ENCODE measurements around the gene TTLL6.
A peak's percentile ranks its signal among the peaks of the same experiment; 100 is the strongest.
"Not testable (repeated sequence)": the region's sequence is repeated elsewhere in the genome, so short reads cannot be mapped to it uniquely, and the experiment has no call there.

The TTLL6 gene

GRCh38 chr17:48816774-48817590, at the start of gene TTLL6:
TSS of gene TTLL6 (minus strand) at chr17:48817229. CDS start at chr17:48817072, 157 bp downstream.
- peak; percentile 100 for DNase-seq

- no peak for DNase-seq
Measured at GRCh38 chr17:48860456-48860855, 43.4 kb upstream of the TTLL6 start.

- DNase-seq: no peak
Measured at GRCh38 chr17:48860034-48860433, 43.0 kb upstream of the TTLL6 start.

DNA sequence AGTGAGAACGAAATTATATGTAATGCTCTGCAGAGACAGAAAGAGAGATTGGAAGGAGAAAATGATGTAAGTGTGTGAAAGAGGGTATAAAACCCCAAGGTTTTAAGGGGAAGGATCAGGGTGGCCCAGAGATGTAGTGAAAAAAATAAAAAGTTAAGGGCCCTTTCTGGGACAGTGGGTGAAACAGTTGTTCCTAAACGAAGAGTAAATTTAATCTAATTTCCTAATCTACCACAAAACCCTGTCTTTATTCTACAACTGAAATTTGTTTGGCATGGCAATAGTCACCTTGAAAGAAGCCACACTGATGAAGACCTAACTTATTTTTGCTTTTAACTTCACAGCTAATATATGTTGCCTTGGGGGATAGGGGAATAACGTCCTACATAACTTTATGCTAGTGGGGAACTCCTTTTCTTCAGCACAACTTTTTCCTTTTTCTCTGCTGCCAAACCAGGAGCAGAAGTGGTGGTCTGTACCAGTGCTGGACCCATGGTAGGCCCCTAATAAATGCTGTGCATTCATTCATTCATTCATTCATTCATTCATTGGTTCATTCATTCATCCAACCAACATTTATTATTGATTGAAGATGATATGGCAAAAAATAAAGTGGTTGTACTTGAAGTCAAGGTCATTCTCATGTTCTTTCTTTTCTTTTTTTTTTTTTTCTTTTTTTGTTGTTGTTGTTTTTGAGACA, 39.2 kb upstream of the TTLL6 start:
- no peak for DNase-seq

DNA sequence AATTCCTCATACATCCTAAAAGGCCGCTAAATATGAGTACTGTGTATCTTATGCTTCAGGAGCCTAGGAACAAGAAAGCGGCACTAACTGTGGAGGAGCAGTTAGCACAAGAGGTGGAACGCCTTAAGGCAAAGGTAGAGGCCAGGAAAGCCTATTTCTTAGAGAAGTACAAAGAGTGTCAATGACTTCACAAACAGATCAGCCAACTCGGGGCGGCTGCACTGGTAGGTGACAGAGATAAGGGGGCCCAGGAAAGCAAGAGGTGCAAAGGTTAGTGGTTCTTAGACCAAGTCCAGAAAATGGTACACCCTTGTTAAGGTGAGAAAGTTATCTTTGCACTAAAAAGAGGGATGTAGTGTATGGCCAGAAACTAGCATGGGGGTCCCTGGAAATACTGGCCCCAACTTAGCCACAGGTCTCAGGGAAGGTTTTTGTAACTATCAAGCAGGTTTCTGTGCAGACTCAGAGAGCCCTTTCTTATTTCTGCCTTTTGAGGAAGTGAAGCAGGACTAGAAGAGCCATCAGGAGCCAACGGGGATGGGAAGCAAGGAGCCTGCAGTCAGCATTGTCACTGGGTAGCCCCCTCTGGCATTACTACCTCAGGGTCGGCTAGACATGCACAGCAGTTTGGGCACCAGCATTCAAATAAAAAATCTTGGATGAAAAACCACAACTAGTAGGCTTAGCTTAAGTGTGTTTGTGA, 37.9 kb upstream of the TTLL6 start:
- DNase-seq: no peak

DNA sequence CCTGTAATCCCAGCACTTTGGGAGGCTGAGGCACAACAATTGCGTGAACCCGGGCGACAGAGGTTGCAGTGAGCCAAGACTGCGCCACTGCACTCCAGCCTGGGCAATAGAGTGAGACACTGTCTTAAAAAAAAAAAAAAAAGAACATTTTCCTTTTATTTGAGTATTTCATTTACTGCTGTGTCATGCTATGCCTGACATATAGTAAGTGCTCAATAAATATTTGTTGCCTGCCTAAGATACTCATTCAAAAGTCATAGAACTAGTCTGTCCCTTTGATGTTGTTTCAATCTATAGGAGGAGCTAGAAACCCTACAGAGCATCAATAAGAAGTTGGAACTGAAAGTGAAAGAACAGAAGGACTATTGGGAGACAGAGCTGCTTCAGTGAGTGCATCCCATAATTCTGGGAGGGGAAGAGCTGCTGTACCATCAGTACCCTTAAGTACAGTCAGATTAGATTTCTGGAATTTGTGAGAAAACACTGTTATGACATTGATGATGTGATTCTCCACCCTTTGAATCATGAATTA, 33.8 kb upstream of the TTLL6 start:
- no peak for DNase-seq

- no peak for DNase-seq
Measured at GRCh38 chr17:48843187-48843900, 26.3 kb upstream of the TTLL6 start.

GRCh38 chr17:48842746-48843145, 25.7 kb upstream of the TTLL6 start:
- DNase-seq: no peak

GRCh38 chr17:48841395-48841831, 24.4 kb upstream of the TTLL6 start:
- DNase-seq: no peak

GRCh38 chr17:48840441-48840840, 23.4 kb upstream of the TTLL6 start:
- DNase-seq: no peak

DNA sequence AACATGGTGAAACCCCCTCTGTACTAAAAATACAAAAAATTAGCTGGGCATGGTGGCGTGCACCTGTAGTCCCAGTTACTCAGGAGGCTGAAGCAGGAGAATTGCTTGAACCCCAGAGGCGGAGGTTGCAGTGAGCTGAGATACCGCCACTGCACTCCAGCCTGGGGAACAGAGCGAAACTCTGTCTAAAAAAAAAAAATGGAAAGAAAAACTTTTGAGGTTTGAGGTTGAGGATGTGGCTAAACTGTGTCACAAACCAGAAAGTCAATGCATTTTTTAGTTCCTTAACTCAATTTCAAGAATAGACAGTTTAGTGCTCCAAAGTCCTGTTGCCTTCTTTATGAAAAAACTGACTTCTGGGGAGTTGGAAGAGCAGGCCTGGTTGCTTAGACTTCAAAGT, 20.4 kb upstream of the TTLL6 start:
- DNase-seq: not testable (repeated sequence)

DNA sequence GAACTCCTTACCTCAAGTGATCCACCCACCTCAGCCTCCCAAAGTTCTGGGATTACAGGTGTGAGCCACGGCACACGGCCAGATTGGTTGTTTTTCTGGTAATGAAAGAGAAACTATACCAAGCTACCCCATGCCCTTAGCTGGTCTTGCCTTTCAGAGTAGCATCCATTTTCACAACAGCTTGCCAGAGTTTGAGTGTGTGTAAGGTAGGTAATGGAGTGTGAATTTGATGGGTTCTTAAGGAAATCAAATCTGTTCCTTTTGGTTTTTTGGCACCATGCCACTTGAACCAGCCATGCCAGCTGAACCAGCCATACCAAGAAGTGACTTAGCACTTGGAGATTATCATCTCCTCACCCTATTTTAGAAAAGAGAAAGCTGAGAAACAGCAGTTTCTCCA, 18.9 kb upstream of the TTLL6 start:
- no peak for DNase-seq

- no peak for DNase-seq
Measured at GRCh38 chr17:48834973-48835372, 17.9 kb upstream of the TTLL6 start.

DNA sequence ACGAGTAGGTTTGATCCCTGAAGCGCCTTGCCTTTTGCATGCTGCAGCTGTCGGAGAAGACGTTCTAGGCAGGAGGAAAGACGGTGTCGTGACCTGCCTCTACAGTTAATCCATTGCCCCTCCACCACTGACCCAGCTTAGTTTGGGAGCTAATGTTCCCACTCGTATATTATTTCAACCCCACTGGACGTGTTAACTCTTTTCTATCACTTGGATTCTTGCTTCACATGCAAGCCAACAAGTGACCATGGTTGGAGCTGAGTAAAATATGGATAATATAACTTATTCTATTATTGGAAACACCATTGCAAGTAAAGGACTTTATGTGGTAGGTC, 14.5 kb upstream of the TTLL6 start:
- DNase-seq: no peak

GRCh38 chr17:48830840-48831548, 14.0 kb upstream of the TTLL6 start, which contains the start of gene CALCOCO2:
TSS of gene CALCOCO2 (plus strand) at chr17:48831035. CDS start at chr17:48841708, 10,673 bp downstream.
- peak; percentile 98 for DNase-seq

GRCh38 chr17:48825446-48826381, 8.7 kb upstream of the TTLL6 start:
- DNase-seq: no peak

DNA sequence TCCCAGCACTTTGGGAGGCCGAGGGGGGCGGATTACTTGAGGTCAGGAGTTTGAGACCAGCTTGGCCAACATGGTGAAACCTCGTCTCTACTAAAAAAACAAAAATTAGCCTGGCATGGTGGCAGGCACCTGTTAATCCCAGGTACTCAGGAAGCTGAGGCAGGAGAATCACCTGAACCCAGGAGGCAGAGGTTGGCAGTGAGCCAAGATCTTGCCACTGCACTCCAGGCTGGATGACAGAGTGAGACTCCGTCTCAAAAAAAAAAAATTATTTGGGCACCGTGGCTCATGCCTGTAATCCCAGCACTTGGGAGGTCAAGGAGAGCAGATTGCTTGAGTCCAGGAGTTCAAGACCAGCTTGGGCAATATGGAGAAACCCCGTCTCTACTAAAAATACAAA, 3.9 kb upstream of the TTLL6 start:
- DNase-seq: peak; percentile 31

DNA sequence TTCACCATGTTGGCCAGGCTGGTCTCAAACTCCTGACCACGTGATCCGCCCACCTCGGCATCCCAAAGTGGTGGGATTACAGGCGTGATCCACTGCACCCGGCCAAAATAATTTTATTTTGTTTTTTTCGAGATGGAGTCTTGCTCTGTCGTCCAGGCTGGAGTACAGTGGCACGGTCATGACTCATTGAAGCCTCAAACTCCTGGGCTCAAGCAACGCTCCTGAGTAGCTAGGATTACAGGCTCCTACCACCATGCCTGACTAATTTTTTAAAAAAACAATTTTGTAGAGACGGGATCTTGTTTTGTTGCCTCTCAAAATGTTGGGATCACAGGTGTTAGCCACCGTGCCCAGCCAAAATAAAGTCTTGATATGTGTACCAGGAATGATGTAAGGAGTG, 2.4 kb upstream of the TTLL6 start:
- no peak for DNase-seq

DNA sequence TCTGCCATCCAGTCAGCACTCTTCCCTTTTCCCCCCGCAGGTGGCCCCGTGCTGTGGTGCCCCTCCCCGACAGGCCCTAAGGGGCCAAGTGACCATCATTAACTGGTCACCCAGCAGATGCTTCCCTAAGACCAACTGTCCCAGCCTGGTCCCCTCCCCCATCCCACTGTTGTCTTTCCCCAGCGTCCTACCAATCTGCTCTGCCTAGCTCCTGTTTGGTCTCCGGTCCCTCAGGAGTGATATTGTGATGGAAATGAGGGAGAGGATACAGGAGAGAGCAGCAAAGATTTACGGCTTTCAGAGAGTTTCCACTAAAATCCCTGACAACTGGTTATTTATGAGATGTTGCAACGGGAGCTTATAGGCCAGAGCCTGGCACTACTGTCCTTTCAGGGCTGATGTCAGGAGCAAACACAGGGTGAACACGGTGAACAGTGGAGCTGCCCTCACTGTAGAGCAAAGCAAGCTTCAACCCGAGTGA, 1.4 kb upstream of the TTLL6 start:
- no peak for DNase-seq

DNA sequence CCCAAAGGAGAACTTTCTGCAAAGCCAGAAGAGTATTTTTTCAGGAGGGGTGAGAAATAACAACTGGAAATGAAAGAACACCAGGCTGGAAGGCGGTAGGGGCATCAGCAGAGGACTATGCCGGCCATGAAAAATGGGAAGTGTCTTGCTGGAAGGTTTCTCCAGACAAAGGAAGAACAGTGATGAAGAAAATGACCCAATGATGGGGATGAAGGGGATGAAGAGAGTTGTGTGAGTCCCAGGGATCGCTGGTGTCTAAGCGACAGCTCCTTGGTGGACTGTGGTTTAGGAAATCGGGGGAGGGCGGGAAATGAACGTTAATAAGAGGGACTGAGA, 623 bp downstream of the TTLL6 start:
- peak; percentile 28 for DNase-seq

DNA sequence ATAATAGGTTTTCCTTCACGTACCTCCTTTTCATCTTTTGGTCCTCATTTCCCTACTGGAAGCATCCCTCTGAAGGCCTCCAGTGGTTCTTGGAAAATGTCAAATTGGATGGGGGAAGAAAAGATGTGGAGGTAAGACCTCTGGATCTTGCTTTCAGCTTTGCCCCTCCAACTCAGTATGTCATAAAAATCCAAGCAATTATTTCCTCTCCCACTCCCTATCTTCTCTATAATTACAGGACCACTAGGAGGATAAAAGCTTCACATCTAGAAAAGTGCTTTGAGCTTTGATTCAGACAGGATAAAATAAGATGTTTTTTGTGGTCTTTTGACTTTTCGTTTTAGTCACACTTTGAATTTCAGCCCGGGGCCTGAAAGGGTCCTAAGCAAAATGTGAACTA, 1.7 kb downstream of the TTLL6 start:
- no peak for DNase-seq

All from NCI-H510A (cell line).